K562 (cell line): Measurements from ENCODE around the gene PRR5.

Source experiments
- CHD4 ChIP-seq: fragments of 200-600 bp; sonication (generic); IDR thresholded peaks from 3 replicates; pipeline ENCODE4 v1.6.1; 2012; ENCODE audit warnings: low read depth, mild to moderate bottlenecking, mixed read lengths, low read length, inconsistent platforms; ENCODE audit not compliant: insufficient read depth, insufficient replicate concordance, poor library complexity, severe bottlenecking
- FIP1L1 ChIP-seq: fragments of 200-400 bp; formaldehyde crosslinking; IDR thresholded peaks from 2 replicates; pipeline ENCODE4 v1.6.1; 2018; ENCODE audit warnings: mild to moderate bottlenecking, low read depth, low read length; ENCODE audit not compliant: poor library complexity, severe bottlenecking
- FOXM1 ChIP-seq, 2 experiments: fragments of 450-650 bp in 1 of 2; sonication (generic) in 1 of 2; formaldehyde crosslinking in 1 of 2; IDR thresholded peaks; 2 replicates each; pipeline versions ENCODE4 v1.6.1 to v1.9.0; 2017 to 2022; ENCODE audit warnings: low read depth in 2 of 2, mild to moderate bottlenecking in 2 of 2, missing genetic modification reagents in 1 of 2, moderate library complexity in 1 of 2
- FOXO4 ChIP-seq: fragments of 450-650 bp; formaldehyde crosslinking; IDR thresholded peaks from 2 replicates; pipeline ENCODE4 v1.4.0; 2020; ENCODE audit warnings: mild to moderate bottlenecking, moderate library complexity
- NR3C1 ChIP-seq: sonication (generic); formaldehyde crosslinking; IDR thresholded peaks from 2 replicates; pipeline ENCODE4 v1.8.1; 2022; ENCODE audit warnings: missing genetic modification reagents
- POLR2A ChIP-seq: fragments of 450-650 bp; conservative IDR thresholded peaks from 2 replicates; pipeline ENCODE4 v1.6.1; 2016
- POLR2G ChIP-seq: fragments of 200-400 bp; formaldehyde crosslinking; IDR thresholded peaks from 2 replicates; pipeline ENCODE4 v1.6.1; 2017; ENCODE audit warnings: low read depth, mild to moderate bottlenecking, antibody characterized with exemption, low read length, moderate library complexity
- RBBP5 ChIP-seq: fragments of 200-600 bp; sonication (generic); IDR thresholded peaks from 2 replicates; pipeline ENCODE4 v1.6.1; 2012; ENCODE audit warnings: borderline replicate concordance, mild to moderate bottlenecking, low read length, control low read depth, inconsistent platforms; ENCODE audit not compliant: insufficient read depth, poor library complexity, severe bottlenecking
- RFX5 ChIP-seq: IDR thresholded peaks from 2 replicates; pipeline ENCODE4 v1.6.1; 2011; ENCODE audit warnings: low read depth, mild to moderate bottlenecking, improper control_type of control experiment, low read length
- SMARCE1 ChIP-seq: fragments of 450-650 bp; IDR thresholded peaks from 2 replicates; pipeline ENCODE4 v1.7.1; 2016; ENCODE audit warnings: mild to moderate bottlenecking
- TBL1XR1 ChIP-seq, 2 experiments: IDR thresholded peaks; 2 replicates each; pipeline ENCODE4 v1.6.1; 2012; ENCODE audit warnings: improper control_type of control experiment in 2 of 2, low read length in 2 of 2, mild to moderate bottlenecking in 1 of 2
- ZBTB12 ChIP-seq: fragments of 250-450 bp; sonication (Bioruptor Pico); IDR thresholded peaks from 2 replicates; pipeline ENCODE4 v1.4.0; 2020
- ZNF518B ChIP-seq: fragments of 250-450 bp; sonication (Bioruptor Pico); IDR thresholded peaks from 2 replicates; pipeline ENCODE4 v1.5.0; 2021; ENCODE audit warnings: mild to moderate bottlenecking, moderate library complexity

- TF ChIP-seq FOXO4 (CRISPR knock-in tag): no peak
- no peak for TF ChIP-seq ZNF518B (CRISPR knock-in tag)
- TF ChIP-seq RFX5: no peak
- no peak for TF ChIP-seq FOXM1 (IDR thresholded peaks at IDR 0.05; ENCODE audit: low read depth)
- TF ChIP-seq FOXM1 (CRISPR knock-in tag; IDR thresholded peaks at IDR 0.05; ENCODE audit: low read depth): no peak
- no peak for TF ChIP-seq POLR2A
- no peak for TF ChIP-seq TBL1XR1 (IDR thresholded peaks at IDR 0.05; ENCODE audit: low read length in 2 of 2)
- no peak for TF ChIP-seq RBBP5
- TF ChIP-seq NR3C1 (CRISPR knock-in tag): no peak
- TF ChIP-seq SMARCE1: no peak
- TF ChIP-seq CHD4: no peak
- TF ChIP-seq POLR2G: no peak
- TF ChIP-seq FIP1L1: no peak
- no peak for TF ChIP-seq ZBTB12 (CRISPR knock-in tag)
These were observed 56.5 kb downstream of the PRR5 start for GRCh38 chr22:44758344-44758973.
